GM12872 (cell line): ENCODE measurements around the gene DUX4.
"Not testable (repeated sequence)": the region's sequence is repeated elsewhere in the genome, so short reads cannot be mapped to it uniquely, and the experiment has no call there.

Source experiments
- CTCF ChIP-seq: IDR thresholded peaks from 3 replicates; pipeline ENCODE4 v1.5.1; 2011; ENCODE audit warnings: low read depth, mild to moderate bottlenecking, low read length, moderate library complexity; ENCODE audit not compliant: insufficient read depth

Gene DUX4

GRCh38 chr4:190173428-190173827 is at the start of gene DUX4:
Gene DUX4 (plus strand): TSS chr4:190173774. CDS start chr4:190173774, 0 bp downstream.
- not testable (repeated sequence) for TF ChIP-seq CTCF
